Liver (tissue), 9 donors: Measurements from ENCODE around the gene MAL. TPM values are rescaled to one million over a fixed set of nuclear protein-coding genes. Genes with fewer than 3 reads are reported as not detected.

Experiments used
- DNase-seq: peaks from one replicate; pipeline ENCODE4 v3.0.0-alpha.2; 2017; ENCODE audit warnings: low spot score
- H3K27ac ChIP-seq, 2 donors: one replicate each; pipeline ENCODE4 v1.7.0; 2013; ENCODE audit warnings: inconsistent platforms in 2 of 2, low read length in 2 of 2, control low read depth in 1 of 2, low read depth in 1 of 2, mild to moderate bottlenecking in 1 of 2
- H3K27me3 ChIP-seq, 4 donors: one replicate each; pipeline versions ENCODE4 v1.6.1 to v1.7.0; 2013; ENCODE audit warnings: low read length in 3 of 4, inconsistent platforms in 1 of 4, mild to moderate bottlenecking in 1 of 4, moderate library complexity in 1 of 4; ENCODE audit not compliant: control insufficient read depth in 4 of 4, insufficient read depth in 4 of 4
- H3K36me3 ChIP-seq, 4 donors: one replicate each; pipeline versions ENCODE4 v1.6.1 to v1.7.0; 2013; ENCODE audit warnings: low read length in 3 of 4, mild to moderate bottlenecking in 3 of 4, low read depth in 1 of 4, moderate library complexity in 1 of 4; ENCODE audit not compliant: control insufficient read depth in 4 of 4, insufficient read depth in 3 of 4
- H3K4me1 ChIP-seq, 4 donors: one replicate each; pipeline versions ENCODE4 v1.6.1 to v1.7.0; 2013; ENCODE audit warnings: low read length in 3 of 4, mild to moderate bottlenecking in 3 of 4, moderate library complexity in 1 of 4; ENCODE audit not compliant: control insufficient read depth in 4 of 4, insufficient read depth in 4 of 4
- H3K4me3 ChIP-seq, 3 donors: one replicate each; pipeline versions ENCODE4 v1.6.1 to v1.7.0; 2013; ENCODE audit warnings: low read length in 3 of 3, control low read depth in 1 of 3, low read depth in 1 of 3, mild to moderate bottlenecking in 1 of 3
- H3K9ac ChIP-seq, 2 donors: one replicate each; pipeline ENCODE4 v1.7.0; 2013; ENCODE audit warnings: low read length in 2 of 2, mild to moderate bottlenecking in 2 of 2, moderate library complexity in 2 of 2, control low read depth in 1 of 2, low read depth in 1 of 2
- H3K9me3 ChIP-seq, 4 donors: one replicate each; pipeline versions ENCODE4 v1.6.1 to v1.7.0; 2013; ENCODE audit warnings: low read length in 3 of 4; ENCODE audit not compliant: control insufficient read depth in 4 of 4
- CTCF ChIP-seq: fragments of 150-350 bp; IDR thresholded peaks from 2 replicates; pipeline ENCODE4 v1.5.1; 2017; ENCODE audit warnings: improper control_type of control experiment, low read depth, low read length; ENCODE audit not compliant: missing input control
- EGR1 ChIP-seq, 2 donors: IDR thresholded peaks; 2 replicates each; pipeline ENCODE4 v1.6.1; 2016 to 2018; ENCODE audit warnings: antibody characterized with exemption in 2 of 2, low read depth in 2 of 2
- FOXA1 ChIP-seq: IDR thresholded peaks from 2 replicates; pipeline ENCODE4 v1.6.1; 2016; ENCODE audit warnings: antibody characterized with exemption
- FOXA2 ChIP-seq: IDR thresholded peaks from 2 replicates; pipeline ENCODE4 v1.6.1; 2016; ENCODE audit warnings: antibody characterized with exemption
- GABPA ChIP-seq, 2 donors: IDR thresholded peaks in 1 of 2; conservative IDR thresholded peaks in 1 of 2; 2 replicates each; pipeline ENCODE4 v1.6.1; 2016; ENCODE audit warnings: antibody characterized with exemption in 2 of 2, mild to moderate bottlenecking in 1 of 2, moderate library complexity in 1 of 2
- HNF4A ChIP-seq, 2 donors: conservative IDR thresholded peaks; 2 replicates each; pipeline ENCODE4 v1.6.1; 2016; ENCODE audit warnings: antibody characterized with exemption in 2 of 2, mild to moderate bottlenecking in 2 of 2
- HNF4G ChIP-seq: IDR thresholded peaks from 2 replicates; pipeline ENCODE4 v1.6.1; 2016; ENCODE audit warnings: antibody characterized with exemption
- MAX ChIP-seq: IDR thresholded peaks from 2 replicates; pipeline ENCODE4 v1.6.1; 2016; ENCODE audit warnings: antibody characterized with exemption
- RAD21 ChIP-seq, 2 donors: IDR thresholded peaks; 2 replicates each; pipeline ENCODE4 v1.6.1; 2016; ENCODE audit warnings: antibody characterized with exemption in 2 of 2, mild to moderate bottlenecking in 2 of 2
- REST ChIP-seq: IDR thresholded peaks from 2 replicates; pipeline ENCODE4 v1.6.1; 2016; ENCODE audit warnings: antibody characterized with exemption, mild to moderate bottlenecking
- RXRA ChIP-seq, 2 donors: IDR thresholded peaks; 2 replicates each; pipeline ENCODE4 v1.6.1; 2017 to 2018; ENCODE audit warnings: antibody characterized with exemption in 2 of 2, mild to moderate bottlenecking in 1 of 2
- SP1 ChIP-seq: IDR thresholded peaks from 2 replicates; pipeline ENCODE4 v1.6.1; 2018; ENCODE audit warnings: antibody characterized with exemption, mild to moderate bottlenecking
- TAF1 ChIP-seq: conservative IDR thresholded peaks from 2 replicates; pipeline ENCODE4 v1.6.1; 2016; ENCODE audit warnings: antibody characterized with exemption, mild to moderate bottlenecking
- YY1 ChIP-seq: IDR thresholded peaks from 2 replicates; pipeline ENCODE4 v1.6.1; 2016; ENCODE audit warnings: antibody characterized with exemption, mild to moderate bottlenecking
- WGBS: extraction: QIAGEN DNeasy Blood & Tissue Kit; methylation state at CpG from one replicate; pipeline ENCODE4 v1.1.7; 2013; 5-methylcytosine and 5-hydroxymethylcytosine counted together
- polyA plus RNA-seq, 2 donors: library from polyadenylated mRNA; stranded (reverse) in 1 of 2; unstranded in 1 of 2; fragments of 200-250 nt in 1 of 2; fragments of >200 nt in 1 of 2; fragmentation: Nextera tagmentation in 1 of 2; extraction: Ambion mirVana in 1 of 2; gene quantifications; one replicate each; pipeline versions ENCODE4 v1.2.1 to v1.2.3, GENCODE V29; 2013 to 2015
- total RNA-seq, 2 donors: library from RNA; depleted of rRNA; stranded (reverse); fragments of >200 nt; gene quantifications; one replicate each; pipeline ENCODE4 v1.2.3, GENCODE V29; 2014
- donor health status: healthy.
- donor health status: healthy.
- donor health status: healthy.
- donor health status: healthy.
- donor health status: healthy.

Gene MAL
- total and polyA plus RNA-seq, 4 donors, result 0.51 TPM; not detected in 3

DNA sequence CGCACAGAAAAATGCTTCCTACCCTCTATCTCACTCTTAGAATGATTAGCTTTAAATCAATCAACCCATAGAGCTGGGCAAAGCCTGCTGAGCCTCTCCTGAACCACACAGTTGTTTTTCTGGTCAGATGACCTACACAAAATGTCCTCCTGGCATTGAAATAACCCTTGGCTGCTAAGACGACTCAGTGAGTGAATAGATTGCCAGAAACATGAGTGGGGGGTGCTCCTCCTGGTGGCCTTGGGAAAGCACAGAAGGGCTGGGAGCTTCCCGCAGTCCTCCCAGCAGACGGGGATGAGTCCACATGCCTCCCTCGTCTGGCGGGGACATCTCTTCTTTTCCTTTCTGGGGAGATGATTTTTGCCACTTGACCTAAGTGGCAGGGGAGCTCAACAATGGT, 14.9 kb downstream of the MAL start (continued):
- TF ChIP-seq CTCF, result no peak
- TF ChIP-seq GABPA (IDR thresholded peaks at IDR 0.05 in 1 of 2, conservative IDR thresholded peaks at IDR 0.05 in 1 of 2), result no peak

- H3K36me3 ChIP-seq, result no peaks in the 10 kb centered on the region
- DNase-seq, result no peak
Observed at GRCh38 chr2:95041060-95041823, 15.7 kb downstream of the MAL start.

GRCh38 chr2:95041824-95042442, 16.4 kb downstream of the MAL start:
- 75% methylated on average over 11 of the region's 11 CpGs for WGBS
- H3K4me1 ChIP-seq, result no peaks in the 10 kb centered on the region
- H3K27ac ChIP-seq, result no peak overlapping the region
- H3K9me3 ChIP-seq, result no peaks in the 10 kb centered on the region
- H3K36me3 ChIP-seq, result no peaks in the 10 kb centered on the region
- H3K4me3 ChIP-seq, result no peak overlapping the region
- no peak for DNase-seq
- H3K9ac ChIP-seq, result no peak overlapping the region
- peaks cover 0 to 3% (median 0%) of the 10 kb centered on the region in 4 donors for H3K27me3 ChIP-seq
- TF ChIP-seq YY1 (no peak), SP1 (no peak), MAX (no peak), RXRA (IDR thresholded peaks at IDR 0.05) (no peak), HNF4G (no peak), FOXA2 (no peak), FOXA1 (no peak), TAF1 (no peak), RAD21 (IDR thresholded peaks at IDR 0.05) (no peak), CTCF (no peak), HNF4A (conservative IDR thresholded peaks at IDR 0.05) (no peak)

More at GRCh38 chr2:95041060-95041823, 15.7 kb downstream of the MAL start:
- TF ChIP-seq EGR1 (IDR thresholded peaks at IDR 0.05; ENCODE audit: low read depth in 2 of 2), result no peak
- no peak for TF ChIP-seq RAD21 (IDR thresholded peaks at IDR 0.05)
- TF ChIP-seq REST, result no peak
- no peak for TF ChIP-seq SP1
- TF ChIP-seq FOXA2, result no peak
- no peak for TF ChIP-seq FOXA1
- TF ChIP-seq MAX, result no peak
- TF ChIP-seq GABPA (IDR thresholded peaks at IDR 0.05 in 1 of 2, conservative IDR thresholded peaks at IDR 0.05 in 1 of 2), result no peak
- Histone ChIP-seq H3K27me3 (peaks cover 0 to 3% (median 0%) of the 10 kb centered on the region in 4 donors), H3K4me1 (no peaks in the 10 kb centered on the region), H3K4me3 (no peak overlapping the region), H3K9ac (no peak overlapping the region), H3K27ac (no peak overlapping the region), H3K9me3 (no peaks in the 10 kb centered on the region)
- 77% methylated on average over 10 of the region's 10 CpGs for WGBS
